IMR-90 (cell line): ENCODE results near the gene RBM23. TPM values are rescaled to one million over a fixed set of nuclear protein-coding genes. Genes with fewer than 3 reads are reported as not detected.

Experiments used
- MXI1 ChIP-seq: IDR thresholded peaks from 2 replicates; pipeline ENCODE4 v1.6.1; 2012; ENCODE audit warnings: low read depth, mild to moderate bottlenecking, low read length, moderate library complexity, borderline replicate concordance
- POLR2A ChIP-seq: IDR thresholded peaks from 2 replicates; pipeline ENCODE4 v1.6.1; 2012; ENCODE audit warnings: mild to moderate bottlenecking, low read depth, low read length
- RAD21 ChIP-seq: IDR thresholded peaks from 2 replicates; pipeline ENCODE4 v1.6.1; 2012; ENCODE audit warnings: low read length, improper control_type of control experiment
- SMC3 ChIP-seq: fragments of 150-350 bp; IDR thresholded peaks from 2 replicates; pipeline ENCODE4 v1.6.1; 2016; ENCODE audit warnings: low read depth, mild to moderate bottlenecking, antibody characterized with exemption, low read length, moderate library complexity
- polyA plus RNA-seq, 3 experiments: library from polyadenylated mRNA; depleted of rRNA; stranded (reverse); fragments of >200 nt; gene quantifications; 2 replicates each; pipeline ENCODE4 v1.2.3, GENCODE V29; 2012; ENCODE audit warnings: low replicate concordance in 1 of 3
- total RNA-seq: library from RNA; depleted of rRNA; stranded (reverse); fragments of >200 nt; gene quantifications from 2 replicates; pipeline ENCODE4 v1.2.3, GENCODE V29; 2012

RBM23 gene
- total and polyA plus RNA-seq, 2 of the 4 experiments (the other 2 are of a cell fraction) = 44.7 to 375 TPM

- TF ChIP-seq RAD21 = peak; percentile 13; the same call in 1 of the 2 replicates
- 0 out of 2 replicates have a peak, but pooled peaks have one; percentile 5 for TF ChIP-seq SMC3
- TF ChIP-seq MXI1 = 0 out of 2 replicates have a peak, but pooled peaks have one; percentile 29
- TF ChIP-seq POLR2A = peak; percentile 77
Measured at GRCh38 chr14:22850944-22851764, 67.8 kb downstream of the RBM23 start (continued).
